Lung (tissue), 12 donors: ENCODE results near the gene MLLT1. TPM values are rescaled to one million over a fixed set of nuclear protein-coding genes. Genes with fewer than 3 reads are reported as not detected.

ENCODE experiments used
- ATAC-seq: fragments of 200-7000 bp; cut with Tn5 transposase; one replicate; pipeline ENCODE4 v1.9.1; 2020; ENCODE audit warnings: moderate number of reproducible peaks; ENCODE audit not compliant: insufficient read depth, low FRiP score
- DNase-seq, 3 donors: peaks; one replicate each; pipeline ENCODE4 v3.0.0-alpha.2; 2013 to 2017
- H3K27ac ChIP-seq, 2 donors: one replicate each; pipeline ENCODE4 v1.5.1; 2013; ENCODE audit warnings: mild to moderate bottlenecking in 2 of 2, moderate library complexity in 2 of 2, control low read depth in 1 of 2, inconsistent platforms in 1 of 2, low read depth in 1 of 2, low read length in 1 of 2
- H3K27me3 ChIP-seq, 3 donors: one replicate each; pipeline ENCODE4 v1.5.1; 2013; ENCODE audit warnings: low read length in 2 of 3; ENCODE audit not compliant: control insufficient read depth in 3 of 3, insufficient read depth in 3 of 3
- H3K36me3 ChIP-seq, 4 donors: one replicate each; pipeline ENCODE4 v1.5.1; 2013; ENCODE audit warnings: low read length in 4 of 4, mild to moderate bottlenecking in 1 of 4, moderate library complexity in 1 of 4; ENCODE audit not compliant: control insufficient read depth in 4 of 4, insufficient read depth in 4 of 4
- H3K4me1 ChIP-seq, 5 donors: one replicate each; pipeline ENCODE4 v1.5.1; 2013; ENCODE audit warnings: low read length in 5 of 5, mild to moderate bottlenecking in 2 of 5, moderate library complexity in 1 of 5; ENCODE audit not compliant: control insufficient read depth in 5 of 5, insufficient read depth in 5 of 5
- H3K4me3 ChIP-seq: one replicate; pipeline ENCODE4 v1.5.1; 2013; ENCODE audit warnings: mild to moderate bottlenecking, control low read depth, moderate library complexity
- H3K9ac ChIP-seq, 2 donors: one replicate each; pipeline ENCODE4 v1.5.1; 2013; ENCODE audit warnings: low read length in 2 of 2, control low read depth in 1 of 2; ENCODE audit not compliant: insufficient read depth in 1 of 2
- H3K9me3 ChIP-seq, 4 donors: one replicate each; pipeline ENCODE4 v1.5.1; 2013; ENCODE audit warnings: low read length in 3 of 4, mild to moderate bottlenecking in 1 of 4, moderate library complexity in 1 of 4; ENCODE audit not compliant: control insufficient read depth in 4 of 4, insufficient read depth in 3 of 4
- WGBS, 2 donors: extraction: QIAGEN DNeasy Blood & Tissue Kit; methylation state at CpG; one replicate each; pipeline ENCODE4 v1.1.7; 2013; 5-methylcytosine and 5-hydroxymethylcytosine counted together
- polyA plus RNA-seq, 2 donors: library from polyadenylated mRNA; stranded (reverse); fragments of 200-250 nt; gene quantifications; one replicate each; pipeline ENCODE4 v1.2.1, GENCODE V29; 2013
- total RNA-seq, 2 donors: library from RNA; depleted of rRNA in 1 of 2; stranded (reverse); fragments of >200 nt in 1 of 2; gene quantifications; one replicate each; pipeline ENCODE4 v1.2.1, GENCODE V29; 2014 to 2021
- TF ChIP-seq, protein P1 (sequence below): IDR thresholded peaks from 2 replicates; pipeline ENCODE4 v1.5.1; 2012; ENCODE audit warnings: mild to moderate bottlenecking; ENCODE audit errors: control extremely low read depth, extremely low read depth
- donor health status: control.
- donor health status: control.
- donor health status: Bipolar disorder and iron deficiency.
- donor health status: healthy.
- donor health status: DM: yes; HTN: yes; CAD: no.

MLLT1 gene
- total and polyA plus RNA-seq, 4 donors, result 24.8 to 120 (median 36.2) TPM

DNA sequence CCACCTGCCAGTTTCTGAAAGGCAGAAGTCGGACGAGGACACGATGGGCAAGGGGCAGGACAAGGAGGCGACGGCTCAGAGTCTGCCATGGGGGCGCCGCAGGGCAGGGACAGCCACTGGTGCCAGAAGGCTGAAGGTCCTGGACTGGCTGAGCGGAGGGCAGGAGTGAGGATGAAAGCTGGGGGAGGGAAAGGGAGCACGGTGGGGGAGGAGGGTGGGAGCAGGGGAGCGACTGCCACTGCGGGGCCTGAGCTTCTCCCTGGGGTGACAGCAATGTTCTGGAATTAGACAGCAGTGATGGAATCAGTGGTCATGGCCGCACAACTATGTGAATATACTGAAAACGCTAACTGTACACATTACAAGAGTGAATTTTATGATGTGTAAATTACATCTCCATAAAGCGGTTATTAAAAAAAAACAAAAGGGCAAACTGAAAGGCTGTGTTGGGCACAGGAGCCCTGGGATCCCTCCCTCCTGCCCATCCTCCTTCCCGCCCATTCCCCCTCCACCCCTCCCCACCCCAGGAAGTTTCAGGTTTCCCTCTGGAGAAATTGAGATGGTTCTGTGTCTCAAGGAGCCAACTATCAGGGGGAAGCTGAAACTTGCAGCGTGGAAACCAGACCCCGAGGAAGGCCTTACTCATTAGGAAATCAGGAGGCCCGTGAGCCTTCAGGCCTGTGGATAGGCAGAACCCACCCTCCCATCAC, 15.9 kb downstream of the MLLT1 start:
- Histone ChIP-seq H3K27ac (peak overlapping the region in 1 of 2 donors; percentile 42), H3K4me3 (no peak overlapping the region), H3K36me3 (peaks cover 5 to 44% (median 23%) of the 10 kb centered on the region in 4 donors), H3K27me3 (no peaks in the 10 kb centered on the region), H3K9me3 (peaks cover 0 to 1% (median 0%) of the 10 kb centered on the region in 4 donors), H3K9ac (no peak overlapping the region), H3K4me1 (peaks cover 0 to 23% (median 3%) of the 10 kb centered on the region in 5 donors)
- WGBS, 2 donors, result 69 to 71% methylated on average over 18 of the region's 18 CpGs
- TF ChIP-seq, protein P1, sequence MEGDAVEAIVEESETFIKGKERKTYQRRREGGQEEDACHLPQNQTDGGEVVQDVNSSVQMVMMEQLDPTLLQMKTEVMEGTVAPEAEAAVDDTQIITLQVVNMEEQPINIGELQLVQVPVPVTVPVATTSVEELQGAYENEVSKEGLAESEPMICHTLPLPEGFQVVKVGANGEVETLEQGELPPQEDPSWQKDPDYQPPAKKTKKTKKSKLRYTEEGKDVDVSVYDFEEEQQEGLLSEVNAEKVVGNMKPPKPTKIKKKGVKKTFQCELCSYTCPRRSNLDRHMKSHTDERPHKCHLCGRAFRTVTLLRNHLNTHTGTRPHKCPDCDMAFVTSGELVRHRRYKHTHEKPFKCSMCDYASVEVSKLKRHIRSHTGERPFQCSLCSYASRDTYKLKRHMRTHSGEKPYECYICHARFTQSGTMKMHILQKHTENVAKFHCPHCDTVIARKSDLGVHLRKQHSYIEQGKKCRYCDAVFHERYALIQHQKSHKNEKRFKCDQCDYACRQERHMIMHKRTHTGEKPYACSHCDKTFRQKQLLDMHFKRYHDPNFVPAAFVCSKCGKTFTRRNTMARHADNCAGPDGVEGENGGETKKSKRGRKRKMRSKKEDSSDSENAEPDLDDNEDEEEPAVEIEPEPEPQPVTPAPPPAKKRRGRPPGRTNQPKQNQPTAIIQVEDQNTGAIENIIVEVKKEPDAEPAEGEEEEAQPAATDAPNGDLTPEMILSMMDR, result no peak
- ATAC-seq (no peak), DNase-seq (no peak)

DNA sequence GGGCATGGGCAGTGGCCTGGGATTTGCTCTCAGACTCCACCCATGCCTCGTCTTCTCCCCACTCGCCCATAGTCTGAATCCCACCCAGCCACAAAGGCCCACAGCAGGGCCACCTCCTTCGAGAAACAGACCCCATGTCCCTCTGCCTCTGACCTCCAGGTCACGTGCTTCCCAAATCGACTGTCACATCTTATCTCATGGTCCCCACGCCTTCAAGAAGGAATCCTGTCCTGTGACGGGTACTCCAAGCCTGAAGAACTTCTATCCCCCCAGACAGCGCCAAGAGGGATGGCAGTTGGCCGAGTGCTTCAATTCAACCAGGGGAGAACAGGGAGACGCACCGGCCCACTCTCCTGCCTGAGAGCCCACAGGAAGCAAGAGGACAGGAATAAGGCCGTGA, 16.5 kb downstream of the MLLT1 start:
- H3K36me3 ChIP-seq, result peaks cover 6 to 45% (median 28%) of the 10 kb centered on the region in 4 donors
- 75 to 80% methylated on average over 12 of the region's 12 CpGs for WGBS, 2 donors
- no peak overlapping the region for H3K4me3 ChIP-seq
- H3K4me1 ChIP-seq, result peaks cover 0 to 21% (median 2%) of the 10 kb centered on the region in 5 donors
- ATAC-seq (no peak), DNase-seq (no peak)
- peak overlapping the region in 1 of 2 donors; percentile 42 for H3K27ac ChIP-seq
- H3K9me3 ChIP-seq, result peaks cover 0 to 1% (median 0%) of the 10 kb centered on the region in 4 donors
- H3K9ac ChIP-seq, result no peak overlapping the region
- TF ChIP-seq, protein P1, result no peak
- no peaks in the 10 kb centered on the region for H3K27me3 ChIP-seq

DNA sequence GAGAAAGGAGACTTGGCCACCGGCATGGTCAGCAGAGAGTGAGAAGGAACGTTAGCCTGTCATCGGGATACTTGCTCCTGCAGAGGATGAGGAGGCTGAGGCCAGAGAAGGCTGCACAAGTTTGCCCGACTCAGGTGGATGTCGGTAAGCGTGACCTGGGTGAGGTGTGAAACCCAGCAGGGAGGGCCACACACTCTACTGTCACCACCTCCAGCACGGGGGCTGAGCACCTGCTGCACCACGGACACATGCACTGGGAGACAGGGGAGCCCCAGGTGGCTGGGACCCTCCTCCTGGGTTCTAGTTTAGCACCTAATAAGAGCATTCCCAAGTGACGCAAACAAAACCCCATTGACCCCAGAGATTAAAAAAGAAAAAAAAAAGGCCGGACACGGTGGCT, 17.3 kb downstream of the MLLT1 start:
- peaks cover 6 to 42% (median 31%) of the 10 kb centered on the region in 4 donors for H3K36me3 ChIP-seq
- TF ChIP-seq, protein P1, result no peak
- WGBS, 2 donors, result 94 to 97% methylated on average over 11 of the region's 11 CpGs

More for the DNA sequence above, 17.3 kb downstream of the MLLT1 start:
- Histone ChIP-seq H3K9me3 (peaks cover 0 to 1% (median 0%) of the 10 kb centered on the region in 4 donors), H3K27me3 (no peaks in the 10 kb centered on the region), H3K27ac (no peak overlapping the region), H3K4me1 (peaks cover 0 to 20% (median 5%) of the 10 kb centered on the region in 5 donors), H3K9ac (no peak overlapping the region), H3K4me3 (no peak overlapping the region)
- no peak for ATAC-seq
- DNase-seq, result no peak
